ENCODE results near the gene NINJ1.
"Not testable (repeated sequence)": the region's sequence is repeated elsewhere in the genome, so short reads cannot be mapped to it uniquely, and the experiment has no call there.

Gene NINJ1

GRCh38 chr9:93159601-93160471 is 25.8 kb upstream of the NINJ1 start:
- DNase-seq: peak; percentile 86

DNA sequence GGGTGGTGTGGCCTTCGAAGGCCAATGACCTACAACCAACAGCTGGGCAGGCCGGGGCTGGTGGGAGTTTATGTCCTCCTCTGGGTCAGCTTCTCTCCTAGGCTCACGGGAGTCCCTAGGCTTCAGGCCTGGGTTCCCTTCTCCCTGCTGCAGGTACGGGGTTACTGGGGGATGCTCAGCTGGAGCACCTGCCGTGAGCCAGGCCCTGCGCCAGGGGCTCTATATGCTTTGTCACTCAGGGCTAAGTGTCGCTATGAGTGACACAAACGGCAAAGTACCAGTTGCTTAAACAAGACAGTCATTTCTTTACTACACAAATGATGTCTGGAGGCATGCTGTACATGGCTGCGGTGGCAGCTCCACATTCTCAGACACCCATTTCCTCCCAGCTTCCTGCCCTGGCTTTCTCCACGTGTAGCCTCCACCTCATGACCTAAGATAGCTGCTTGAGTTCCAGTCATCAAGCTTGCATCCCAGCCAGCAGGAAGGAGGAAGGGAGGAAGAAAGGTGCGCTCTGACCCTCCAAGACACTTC is 22.5 kb upstream of the NINJ1 start:
- DNase-seq: no peak

GRCh38 chr9:93155716-93156474 is 21.8 kb upstream of the NINJ1 start:
- DNase-seq: peak; percentile 51

GRCh38 chr9:93154293-93154903 is 20.3 kb upstream of the NINJ1 start:
- DNase-seq: peak; percentile 74

DNA sequence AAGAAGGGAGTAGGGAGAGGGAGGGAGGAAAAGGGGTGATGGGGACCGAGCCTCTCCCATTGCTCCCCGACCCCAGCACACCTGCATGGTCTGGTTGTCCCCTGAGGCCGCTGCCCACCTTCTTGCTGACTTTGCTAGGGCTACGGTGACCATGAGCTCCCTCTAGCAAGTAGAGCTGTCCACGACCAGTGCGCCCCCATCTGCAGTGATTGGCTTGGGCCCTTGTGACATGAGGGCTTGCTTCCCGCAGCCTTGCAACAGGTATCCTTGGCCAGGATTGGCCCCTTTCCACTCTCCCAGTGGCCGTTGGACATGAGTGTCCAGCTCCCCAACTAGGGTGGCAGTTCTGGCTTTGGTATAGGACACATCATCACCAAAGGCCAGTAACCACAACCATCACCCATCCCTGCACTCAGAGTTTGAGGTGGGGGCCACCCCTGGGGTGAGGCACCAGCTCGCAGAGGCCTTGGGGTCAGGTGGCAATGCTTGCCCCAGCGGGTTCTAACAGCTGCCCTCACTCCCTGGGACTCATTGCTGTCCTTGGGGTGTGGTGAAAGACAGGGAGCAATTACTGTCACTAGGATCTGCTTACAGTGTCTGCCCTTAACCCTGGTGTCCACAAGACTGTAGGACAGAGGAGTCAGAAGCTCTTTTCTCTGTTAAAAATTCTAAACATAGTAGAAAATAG is 17.2 kb upstream of the NINJ1 start:
- DNase-seq: no peak

DNA sequence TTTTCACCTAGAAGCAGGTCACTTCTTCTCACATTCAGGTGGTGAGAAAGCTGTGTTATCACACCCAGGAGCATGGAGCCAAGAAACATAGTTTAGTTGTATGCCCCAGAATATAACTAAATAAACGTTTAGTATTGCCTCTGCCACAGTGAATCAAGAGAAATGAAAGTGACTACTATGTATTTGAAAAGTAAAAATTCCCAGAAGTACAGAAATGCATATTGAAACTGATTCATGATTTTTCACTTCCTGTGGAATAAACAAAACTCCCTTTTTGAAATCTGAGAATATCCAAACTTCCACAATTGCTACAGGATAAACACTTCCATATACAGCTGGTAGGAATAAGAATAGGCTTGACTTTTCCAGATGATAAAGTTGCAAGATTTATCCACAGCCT is 15.3 kb upstream of the NINJ1 start:
- no peak for DNase-seq

- no peak for DNase-seq
Observed at GRCh38 chr9:93148721-93149120, 14.7 kb upstream of the NINJ1 start.

DNA sequence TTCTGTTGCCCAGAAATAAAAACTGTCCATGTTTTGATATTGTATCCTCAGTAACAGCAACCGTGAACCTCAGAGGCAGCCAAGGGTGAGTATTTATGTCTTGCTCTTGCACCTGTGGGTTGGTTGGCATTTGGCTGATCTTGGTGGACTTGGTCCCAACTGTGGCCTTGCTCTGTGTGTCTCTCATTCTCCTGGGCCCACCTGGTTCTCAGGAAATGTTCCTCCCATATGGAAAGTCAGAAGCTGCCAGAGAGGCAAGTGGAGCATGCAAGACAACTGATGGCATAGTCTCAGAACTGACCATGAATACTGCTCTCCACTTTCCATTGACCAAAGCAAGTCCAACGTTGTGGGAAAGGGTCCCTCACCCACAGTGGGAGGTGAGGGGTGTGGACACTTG is 13.6 kb upstream of the NINJ1 start:
- DNase-seq: no peak

DNA sequence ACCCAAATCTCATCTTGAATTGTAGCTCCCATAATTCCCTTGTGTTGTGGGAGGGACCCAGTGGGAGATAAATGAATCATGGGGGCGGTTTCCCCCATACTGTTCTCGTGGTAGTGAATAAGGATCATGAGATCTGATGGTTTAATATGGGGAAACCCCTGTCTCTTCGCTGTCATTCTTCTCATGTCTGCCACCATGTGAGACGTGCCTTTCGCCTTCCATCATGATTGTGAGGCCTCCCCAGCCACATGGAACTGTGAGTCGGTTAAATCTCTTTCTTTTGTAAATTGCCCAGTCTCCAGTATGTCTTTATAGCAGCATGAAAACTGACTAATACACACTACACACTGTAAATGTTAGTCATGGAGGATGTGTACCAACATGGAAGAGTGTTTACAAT is 12.6 kb upstream of the NINJ1 start:
- not testable (repeated sequence) for DNase-seq

GRCh38 chr9:93143830-93144530 is 9.9 kb upstream of the NINJ1 start:
- DNase-seq: no peak

- no peak for DNase-seq
Observed at GRCh38 chr9:93141771-93142483, 7.9 kb upstream of the NINJ1 start.

DNA sequence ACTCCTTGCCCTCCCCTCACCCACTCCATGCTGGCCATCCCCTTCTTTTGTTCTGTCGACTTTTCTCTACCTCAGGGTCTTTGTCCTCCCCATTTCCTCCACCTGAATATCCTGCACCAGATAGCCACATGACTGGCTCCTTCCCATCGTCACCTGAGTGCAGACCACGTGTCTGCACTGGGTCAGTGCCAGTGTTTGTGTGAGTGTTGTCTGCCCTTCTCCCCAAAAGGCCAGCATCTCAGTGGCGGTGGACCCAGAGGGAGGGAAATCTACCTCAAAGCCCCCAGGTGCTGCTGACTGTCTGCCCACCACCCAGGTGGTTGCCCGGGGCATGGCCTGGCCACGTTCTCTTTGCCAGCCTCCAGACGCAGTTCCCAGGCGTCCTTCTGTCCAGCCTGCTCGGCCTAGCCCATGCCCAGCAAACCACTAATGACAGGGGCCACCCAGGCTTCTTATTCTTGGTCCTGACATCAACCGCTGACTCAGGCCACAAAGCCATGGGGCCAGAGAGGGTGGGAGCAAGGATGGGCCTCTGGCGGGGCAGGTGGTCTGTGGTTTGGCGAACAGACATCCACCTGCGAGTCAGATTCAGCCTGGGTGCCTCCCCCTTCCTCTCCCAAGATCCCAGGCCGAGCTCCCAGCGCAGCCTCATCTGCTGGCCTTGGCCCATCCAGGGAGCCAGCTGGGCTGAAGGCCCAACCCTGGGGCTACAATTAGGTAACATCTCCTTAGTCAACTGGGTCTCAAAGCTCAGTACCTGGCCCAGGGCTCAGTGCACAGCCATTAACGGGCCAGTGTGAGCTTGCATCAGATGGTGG is 5.5 kb upstream of the NINJ1 start:
- DNase-seq: no peak

DNA sequence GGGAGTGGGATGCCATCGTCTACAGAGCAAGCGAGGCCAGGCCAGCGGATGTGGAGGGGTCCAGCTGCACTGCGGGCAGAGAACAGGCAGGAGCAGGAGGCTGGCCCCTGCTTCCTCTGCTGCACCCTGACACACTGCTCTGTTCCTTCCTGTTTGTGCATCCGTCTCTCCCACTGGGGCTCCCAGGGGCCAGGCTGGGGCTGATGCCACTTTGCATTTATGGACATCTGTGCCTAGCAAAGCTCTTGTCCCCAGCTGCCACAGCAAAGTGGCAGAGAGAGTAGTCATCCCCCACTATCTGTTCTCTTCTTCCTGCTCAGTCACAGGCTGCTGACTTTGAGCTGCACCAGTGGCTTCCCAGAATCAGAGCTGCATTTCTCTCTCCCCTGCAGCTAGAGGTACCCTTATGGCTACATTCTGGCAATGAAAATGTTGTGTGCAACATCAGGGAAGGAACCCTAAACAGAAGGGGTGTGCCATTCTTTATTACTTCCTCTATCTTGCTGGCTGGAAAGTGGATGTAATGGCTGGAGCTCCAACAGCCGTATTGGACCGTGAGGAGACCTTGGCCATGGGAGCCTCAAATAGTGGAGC is 4.2 kb upstream of the NINJ1 start:
- DNase-seq: no peak

- no peak for DNase-seq
Observed at GRCh38 chr9:93137362-93137761, 3.3 kb upstream of the NINJ1 start.

DNA sequence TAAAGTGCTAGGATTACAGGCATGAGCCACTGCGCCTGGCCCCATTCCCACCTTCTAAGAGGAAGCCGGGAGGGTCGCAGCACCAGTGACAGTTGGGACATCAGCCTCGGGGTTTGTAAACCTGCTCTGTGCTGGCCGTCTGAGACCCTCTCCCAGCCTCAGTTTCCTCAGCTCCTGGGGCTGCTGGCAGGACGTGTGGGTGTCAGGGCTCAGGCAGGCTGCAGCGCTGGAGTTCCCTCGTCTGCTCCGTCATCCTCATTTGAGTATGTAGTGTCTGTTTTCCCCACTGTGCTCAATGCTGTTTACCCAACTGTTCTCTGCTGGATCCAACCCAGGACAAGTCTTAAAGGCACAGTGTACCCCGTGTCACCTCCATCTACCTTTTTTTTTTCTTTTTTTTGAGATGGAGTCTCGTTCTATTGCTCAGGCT is 2.0 kb upstream of the NINJ1 start:
- no peak for DNase-seq

DNA sequence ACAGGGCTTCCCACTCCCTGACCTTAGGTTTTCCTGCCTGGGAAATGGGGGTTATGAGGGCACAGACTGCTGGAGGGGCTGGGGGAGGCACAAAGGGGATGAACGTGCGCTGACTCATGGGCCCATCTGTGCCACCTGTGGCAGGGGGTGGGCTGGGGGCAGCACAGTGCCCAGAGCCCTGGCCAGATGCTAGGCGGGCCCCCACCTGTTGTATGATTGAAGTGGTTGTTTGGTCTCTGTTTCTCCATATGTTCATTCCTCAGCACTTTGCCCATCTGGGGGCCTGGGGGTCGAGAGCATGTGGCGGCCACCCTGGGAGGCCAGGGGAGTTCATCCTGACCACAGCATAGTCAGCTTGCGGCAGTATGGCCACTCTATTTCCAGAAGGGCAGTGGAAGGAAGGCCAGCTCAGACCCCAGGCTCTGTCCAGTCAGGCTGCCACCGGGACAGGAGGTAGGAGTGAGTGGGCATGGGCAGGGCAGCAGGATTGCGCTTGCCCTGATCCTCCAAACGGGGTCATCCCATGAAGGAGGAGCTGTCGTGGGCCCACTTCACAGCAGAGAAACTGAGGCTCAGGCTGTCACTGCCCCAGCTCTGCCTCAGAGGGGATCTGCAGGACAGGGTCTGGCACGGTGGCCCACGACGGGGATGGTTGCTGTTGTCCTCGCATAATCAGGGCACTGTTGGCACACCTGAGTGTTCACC is 841 bp upstream of the NINJ1 start:
- peak; percentile 55 for DNase-seq

GRCh38 chr9:93133681-93134014 is 403 bp downstream of the NINJ1 start:
- peak; percentile 49 for DNase-seq

GRCh38 chr9:93132946-93133680 is 938 bp downstream of the NINJ1 start:
- DNase-seq: no peak
